ENCODE results near the gene MAPKAPK2. TPM values are rescaled to one million over a fixed set of nuclear protein-coding genes. Genes with fewer than 3 reads are reported as not detected.

MAPKAPK2 gene
- total RNA-seq, 4 donors from 2014 or later, result 37.8 to 50.7 (median 43.2) TPM

DNA sequence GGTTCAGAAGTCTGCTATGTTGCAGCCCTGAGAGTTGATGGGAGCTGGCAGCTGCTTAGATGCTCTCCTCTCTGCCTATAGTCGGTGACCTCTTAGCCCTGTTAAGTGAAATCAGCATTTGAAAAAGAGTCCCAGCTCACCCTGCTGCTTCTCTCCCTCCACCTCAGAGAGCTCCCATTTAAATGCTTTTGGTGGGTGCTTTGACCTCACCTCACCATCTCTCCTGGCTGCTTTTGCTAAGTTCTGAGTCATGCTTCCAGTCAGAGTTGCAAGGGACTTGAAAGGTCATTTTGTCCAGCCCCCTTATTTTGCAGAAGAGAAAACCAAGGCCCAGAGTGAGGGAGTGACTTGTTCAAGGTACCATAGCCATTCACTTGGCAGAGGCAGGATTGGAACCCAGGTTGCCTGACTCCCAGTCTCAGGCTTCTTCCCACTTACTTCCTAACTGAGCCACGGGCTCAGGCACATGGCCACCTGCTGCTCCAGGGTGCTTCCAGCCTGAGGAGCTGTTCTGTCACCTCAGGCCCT, 3.3 kb downstream of the MAPKAPK2 start:
- H3K4me3 ChIP-seq, result peak overlapping the region in 1 of 4 donors; percentile 97
- H3K27me3 ChIP-seq, result no peaks in the 10 kb centered on the region
- H3K36me3 ChIP-seq, result no peaks in the 10 kb centered on the region
- intact Hi-C loops (cut with DNase I), result no loop called here
- peak overlapping the region in 2 of 4 donors; percentile 22 to 97 for H3K27ac ChIP-seq
- TF ChIP-seq, protein P1, sequence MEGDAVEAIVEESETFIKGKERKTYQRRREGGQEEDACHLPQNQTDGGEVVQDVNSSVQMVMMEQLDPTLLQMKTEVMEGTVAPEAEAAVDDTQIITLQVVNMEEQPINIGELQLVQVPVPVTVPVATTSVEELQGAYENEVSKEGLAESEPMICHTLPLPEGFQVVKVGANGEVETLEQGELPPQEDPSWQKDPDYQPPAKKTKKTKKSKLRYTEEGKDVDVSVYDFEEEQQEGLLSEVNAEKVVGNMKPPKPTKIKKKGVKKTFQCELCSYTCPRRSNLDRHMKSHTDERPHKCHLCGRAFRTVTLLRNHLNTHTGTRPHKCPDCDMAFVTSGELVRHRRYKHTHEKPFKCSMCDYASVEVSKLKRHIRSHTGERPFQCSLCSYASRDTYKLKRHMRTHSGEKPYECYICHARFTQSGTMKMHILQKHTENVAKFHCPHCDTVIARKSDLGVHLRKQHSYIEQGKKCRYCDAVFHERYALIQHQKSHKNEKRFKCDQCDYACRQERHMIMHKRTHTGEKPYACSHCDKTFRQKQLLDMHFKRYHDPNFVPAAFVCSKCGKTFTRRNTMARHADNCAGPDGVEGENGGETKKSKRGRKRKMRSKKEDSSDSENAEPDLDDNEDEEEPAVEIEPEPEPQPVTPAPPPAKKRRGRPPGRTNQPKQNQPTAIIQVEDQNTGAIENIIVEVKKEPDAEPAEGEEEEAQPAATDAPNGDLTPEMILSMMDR (IDR thresholded peaks at IDR 0.05), result no peak
- TF ChIP-seq POLR2A (IDR thresholded peaks at IDR 0.05), result no peak
- no peaks in the 10 kb centered on the region for H3K9me3 ChIP-seq
- no peak for DNase-seq
- 42 to 63% methylated on average over 1 of the region's 2 CpGs for WGBS, 2 donors
- peaks cover 33 to 82% (median 67%) of the 10 kb centered on the region in 3 donors for H3K4me1 ChIP-seq

DNA sequence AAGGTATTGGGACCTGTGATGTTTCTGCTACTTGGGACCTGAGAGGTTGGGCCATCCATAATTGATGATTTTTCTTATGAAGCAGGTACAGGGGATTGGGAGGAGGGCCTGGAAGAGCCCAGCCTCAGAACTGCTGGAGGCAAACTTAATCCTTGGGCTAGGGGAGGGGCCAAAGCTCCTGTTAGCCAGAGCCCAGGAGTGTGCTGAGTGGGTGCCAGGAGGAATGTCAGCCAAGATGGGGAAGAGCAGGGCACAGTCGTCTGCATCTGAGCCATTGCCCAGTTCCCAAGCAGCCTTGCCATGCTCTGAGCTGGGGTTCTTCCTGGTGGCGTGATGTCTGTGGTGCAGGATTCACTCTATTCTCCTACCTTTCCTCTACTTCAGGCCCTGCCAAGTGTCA, 5.8 kb downstream of the MAPKAPK2 start:
- peaks cover 39 to 97% (median 79%) of the 10 kb centered on the region in 3 donors for H3K4me1 ChIP-seq
- WGBS, 2 donors, result 61 to 71% methylated on average over 1 to 2 of the region's 2 CpGs
- peaks cover 0 to 16% (median 0%) of the 10 kb centered on the region in 3 donors for H3K36me3 ChIP-seq
- H3K9me3 ChIP-seq, result no peaks in the 10 kb centered on the region
- no peak overlapping the region for H3K27ac ChIP-seq
- no peaks in the 10 kb centered on the region for H3K27me3 ChIP-seq
- TF ChIP-seq POLR2A (IDR thresholded peaks at IDR 0.05), result no peak
- TF ChIP-seq, protein P1 (IDR thresholded peaks at IDR 0.05), result no peak
- intact Hi-C loops (cut with DNase I), result no loop called here
- no peak overlapping the region for H3K4me3 ChIP-seq
- DNase-seq, result no peak

DNA sequence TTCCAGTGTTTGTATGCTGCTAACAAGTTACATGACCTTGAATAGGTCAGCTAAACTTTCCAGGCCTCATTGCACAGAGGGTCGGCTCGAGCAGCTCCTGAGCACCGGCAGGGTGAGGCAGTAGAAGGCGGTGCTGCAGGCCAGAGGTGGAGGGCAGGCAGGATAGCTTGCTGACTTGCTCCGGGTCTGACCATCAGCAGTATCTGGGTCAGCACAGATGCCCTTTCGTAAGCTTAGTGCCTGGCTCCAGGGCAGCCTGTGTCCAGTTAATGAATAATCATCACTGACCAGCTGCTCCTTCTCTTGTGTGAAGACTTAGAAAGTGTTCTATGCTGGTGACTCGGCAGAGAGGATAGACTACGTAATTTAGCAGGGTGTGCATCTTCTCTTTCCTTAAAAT, 6.9 kb downstream of the MAPKAPK2 start:
- Histone ChIP-seq H3K4me1 (peaks cover 34 to 99% (median 82%) of the 10 kb centered on the region in 3 donors), H3K4me3 (no peak overlapping the region), H3K36me3 (peaks cover 0 to 17% (median 0%) of the 10 kb centered on the region in 3 donors), H3K9me3 (no peaks in the 10 kb centered on the region), H3K27me3 (no peaks in the 10 kb centered on the region), H3K27ac (peak overlapping the region in 3 of 4 donors; percentile 64 to 79 (median 71))
- intact Hi-C loops (cut with DNase I), result no loop called here
- TF ChIP-seq, protein P1 (IDR thresholded peaks at IDR 0.05), result no peak
- TF ChIP-seq POLR2A (IDR thresholded peaks at IDR 0.05), result no peak
- 65 to 69% methylated on average over 6 to 8 of the region's 8 CpGs for WGBS, 2 donors
- no peak for DNase-seq

DNA sequence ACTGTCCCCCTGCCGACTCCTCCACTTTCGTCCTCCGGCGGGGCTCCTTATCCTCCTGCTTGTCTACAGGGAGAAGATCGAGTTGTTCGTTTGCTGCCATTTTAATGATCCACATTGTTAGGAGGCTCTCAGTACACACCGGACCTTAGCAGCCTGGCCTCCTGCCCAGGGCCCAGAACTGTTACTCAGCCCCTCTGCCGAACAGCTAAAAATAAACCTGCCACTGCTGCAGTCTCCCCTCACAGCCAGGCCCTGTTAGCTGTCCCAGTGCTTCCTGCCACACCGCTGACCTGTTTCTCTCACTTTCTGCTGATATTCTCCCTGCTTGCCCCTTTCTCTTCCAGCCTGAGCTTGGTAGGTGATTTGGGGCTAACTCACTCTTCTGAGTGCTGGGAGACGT, 8.3 kb downstream of the MAPKAPK2 start:
- Histone ChIP-seq H3K4me3 (peak overlapping the region in 1 of 4 donors; percentile 31), H3K27ac (peak overlapping the region; percentile 18 to 79 (median 68)), H3K4me1 (peaks cover 32 to 99% (median 81%) of the 10 kb centered on the region in 3 donors), H3K9me3 (no peaks in the 10 kb centered on the region), H3K27me3 (no peaks in the 10 kb centered on the region), H3K36me3 (peaks cover 0 to 32% (median 0%) of the 10 kb centered on the region in 3 donors)
- intact Hi-C loops (cut with DNase I), result no loop called here
- TF ChIP-seq, protein P1 (IDR thresholded peaks at IDR 0.05), result no peak
- TF ChIP-seq POLR2A (IDR thresholded peaks at IDR 0.05), result no peak
- 64 to 71% methylated on average over 9 to 10 of the region's 10 CpGs for WGBS, 2 donors
- DNase-seq, result no peak

DNA sequence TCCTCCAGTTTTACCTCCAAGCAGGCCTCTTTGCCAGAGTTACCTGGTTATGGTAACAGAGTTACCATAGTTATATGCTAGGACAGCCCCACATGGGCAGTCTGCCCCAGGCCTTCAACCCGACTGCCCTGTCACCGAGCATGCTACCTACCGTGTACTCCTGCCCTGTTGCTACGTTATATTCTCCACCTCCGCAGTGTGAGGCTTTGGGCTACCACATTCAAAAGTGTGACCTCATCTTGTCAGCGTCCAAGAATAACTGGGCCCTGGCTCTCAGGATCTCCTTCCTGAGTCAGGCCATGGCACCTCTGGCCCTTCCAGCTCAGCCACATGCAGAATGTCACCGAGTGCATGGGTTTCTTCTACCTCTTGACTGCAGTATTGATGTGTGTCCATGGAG, 8.9 kb downstream of the MAPKAPK2 start:
- TF ChIP-seq, protein P1 (IDR thresholded peaks at IDR 0.05), result no peak
- no peak for TF ChIP-seq POLR2A (IDR thresholded peaks at IDR 0.05)
- no peak for DNase-seq
- Histone ChIP-seq H3K36me3 (peaks cover 0 to 33% (median 0%) of the 10 kb centered on the region in 3 donors), H3K27me3 (no peaks in the 10 kb centered on the region), H3K27ac (peak overlapping the region; percentile 18 to 79 (median 68)), H3K4me3 (peak overlapping the region in 1 of 4 donors; percentile 31), H3K4me1 (peaks cover 27 to 97% (median 77%) of the 10 kb centered on the region in 3 donors), H3K9me3 (no peaks in the 10 kb centered on the region)
- intact Hi-C loops (cut with DNase I), result no loop called here
- 71 to 76% methylated on average over 6 to 7 of the region's 7 CpGs for WGBS, 2 donors
